ENCODE measurements around the gene ZBTB6. TPM values are rescaled to one million over a fixed set of nuclear protein-coding genes. Genes with fewer than 3 reads are reported as not detected.

The ZBTB6 gene
- total and polyA plus RNA-seq, 2 of the 4 experiments (the other 2 are of a cell fraction): 2.6 to 11.7 TPM

- DNase-seq (peak; percentile 54), ATAC-seq (ENCODE audit: low read depth) (no peak)
- H2BK15ac ChIP-seq (ENCODE audit: low read depth, low read length): no peak overlapping the region
- WGBS, 2 experiments (ENCODE audit: extremely low coverage in 2 of 2, insufficient read length in 1 of 2): no CpG with 5 or more reads among the region's 4 CpGs
- H3K4me1 ChIP-seq (ENCODE audit: control insufficient read depth, insufficient read depth, low read length): peaks cover 9% of the 10 kb centered on the region
- H2BK20ac ChIP-seq (ENCODE audit: low read depth, low read length): peak overlapping the region; percentile 6; the same call in 1 of the 2 replicates
- H3K36me3 ChIP-seq (ENCODE audit: control insufficient read depth, insufficient read depth, low read length): peaks cover 3% of the 10 kb centered on the region
- H4K20me1 ChIP-seq (ENCODE audit: insufficient read depth, low read length): peaks cover 24% of the 10 kb centered on the region; the same call in 1 of the 2 replicates
- no peaks in the 10 kb centered on the region for H3K27me3 ChIP-seq (ENCODE audit: control insufficient read depth, insufficient read depth, low read length)
- peaks cover 9 to 50% of the 10 kb centered on the region in 2 experiments for H3K79me1 ChIP-seq (ENCODE audit: low read depth in 1 of 2, low read length in 2 of 2)
- no TSS peak for BruUV-seq (replicated peaks)
- no peak overlapping the region for H3K4me3 ChIP-seq (ENCODE audit: insufficient read depth, low read depth, low read length)
- intact Hi-C loops (cut with micrococcal nuclease): loop anchor here (5.0 kb wide), 1 partner anchor 47 kb away; no protein-coding TSS in a partner anchor
- H2AFZ ChIP-seq (replicated peaks; ENCODE audit: low read length, poor library complexity): no peak overlapping the region
- peak overlapping the region; percentile 78 for H3K23ac ChIP-seq (ENCODE audit: low read depth, low read length)
- H3K27ac ChIP-seq (ENCODE audit: insufficient read depth, low read length): peak overlapping the region; percentile 71; the same call in 1 of the 2 replicates
- TF ChIP-seq ELK1 (IDR thresholded peaks at IDR 0.05; ENCODE audit: borderline replicate concordance, low read depth, low read length) (no peak), POLR2A (IDR thresholded peaks at IDR 0.05; ENCODE audit: low read depth, low read length) (no peak), USF2 (IDR thresholded peaks at IDR 0.05; ENCODE audit: low read depth, low read length) (no peak), CEBPB (IDR thresholded peaks at IDR 0.05; ENCODE audit: low read depth, low read length) (0 out of 2 replicates have a peak, but pooled peaks have one; percentile 12), RFX5 (IDR thresholded peaks at IDR 0.05; ENCODE audit: low read depth, low read length) (no peak), MXI1 (IDR thresholded peaks at IDR 0.05; ENCODE audit: borderline replicate concordance, low read depth, low read length) (no peak), CHD1 (IDR thresholded peaks at IDR 0.05; ENCODE audit: low read depth, low read length) (no peak), SMC3 (IDR thresholded peaks at IDR 0.05; ENCODE audit: low read depth, low read length) (no peak), RAD21 (IDR thresholded peaks at IDR 0.05; ENCODE audit: low read length) (no peak)
- POLR2A ChIA-PET (ENCODE audit: unreplicated experiment): no interaction called here
- H3K14ac ChIP-seq (replicated peaks; ENCODE audit: low read depth, low read length): no peak overlapping the region; the same call in 1 of the 2 replicates
- 0 out of 2 replicates have a peak overlapping the region, but pooled peaks have one; percentile 58 for H4K91ac ChIP-seq (ENCODE audit: insufficient read depth, low read depth, low read length)
- H4K5ac ChIP-seq (ENCODE audit: low read depth, low read length): peak overlapping the region; percentile 1; the same call in 1 of the 2 replicates
- in situ Hi-C loops (cut with MboI; ENCODE audit: low sequenced_read_pairs): no loop called here
- peak overlapping the region; percentile 7; the same call in 1 of the 2 replicates for H3K56ac ChIP-seq (ENCODE audit: extremely low read depth, insufficient read depth, low read length)
- H3K9me1 ChIP-seq (ENCODE audit: insufficient read depth, low read length): no peaks in the 10 kb centered on the region
- H3K18ac ChIP-seq (ENCODE audit: low read depth, low read length): peak overlapping the region; percentile 67
- peak overlapping the region; percentile 36; the same call in 1 of the 2 replicates for H3K9ac ChIP-seq (ENCODE audit: low read depth, low read length)
- peak overlapping the region; percentile 38 for H3K4me2 ChIP-seq (ENCODE audit: low read depth, low read length)
- dilution Hi-C loops (cut with HindIII; ENCODE audit: low sequenced_read_pairs, unreplicated experiment): no loop called here
- no peak overlapping the region for H2AK5ac ChIP-seq (ENCODE audit: low read depth, low read length)
- peak overlapping the region; percentile 44 for H3K4ac ChIP-seq (ENCODE audit: low read depth, low read length)
- peak overlapping the region; percentile 4 to 68; a peak in 3 of 4 replicates for H4K8ac ChIP-seq (ENCODE audit: low read depth in 2 of 2, low read length in 2 of 2)
- H2AK9ac ChIP-seq (replicated peaks; ENCODE audit: low read depth, low read length, poor library complexity): no peak overlapping the region
- peak overlapping the region; percentile 30 for H2BK120ac ChIP-seq (ENCODE audit: low read depth, low read length)
- CTCF ChIA-PET: no interaction called here
- H3K9me3 ChIP-seq (ENCODE audit: control insufficient read depth, insufficient read depth, low read length): no peaks in the 10 kb centered on the region
- H2BK5ac ChIP-seq (ENCODE audit: low read depth, low read length, poor library complexity, severe bottlenecking): peak overlapping the region; percentile 61
These were observed 32.1 kb upstream of the ZBTB6 start for GRCh38 chr9:122944960-122945888.

Data from IMR-90 (cell line).